ENCODE results near the gene ITPKB.
A peak's percentile ranks its signal among the peaks of the same experiment; 100 is the strongest.

The ITPKB gene

GRCh38 chr1:226739696-226740065 is 599 bp upstream of the ITPKB start:
- H3K36me3 ChIP-seq (replicated peaks; ENCODE audit: insufficient read depth, low read length) = 0 out of 2 replicates have a peak, but pooled peaks cover 4% of the 10 kb centered on the region

GRCh38 chr1:226738421-226738994 is 574 bp downstream of the ITPKB start:
- DNase-seq = peak; percentile 63
- Histone ChIP-seq H3K4me1 (ENCODE audit: low read length) (peaks cover 49% of the 10 kb centered on the region), H3K4me3 (ENCODE audit: low read length) (peak overlapping the region; percentile 95), H3K9ac (ENCODE audit: low read length) (peak overlapping the region; percentile 88), H3K36me3 (replicated peaks; ENCODE audit: insufficient read depth, low read length) (0 out of 2 replicates have a peak, but pooled peaks cover 4% of the 10 kb centered on the region), H3K27ac (ENCODE audit: low read length) (peak overlapping the region; percentile 82), H3K79me2 (ENCODE audit: low read length) (peaks cover 54% of the 10 kb centered on the region), H3K9me3 (replicated peaks; ENCODE audit: insufficient read depth, low read length) (no peaks in the 10 kb centered on the region), H2AFZ (ENCODE audit: low read length) (peak overlapping the region; percentile 55), H4K20me1 (ENCODE audit: insufficient read depth, low read length) (peaks cover 14% of the 10 kb centered on the region; the same call in 1 of the 2 replicates), H3K4me2 (ENCODE audit: low read depth, low read length) (peak overlapping the region; percentile 71), H3K9me2 (replicated peaks; ENCODE audit: insufficient read depth, low read length) (0 out of 2 replicates have a peak, but pooled peaks cover under 1% of the 10 kb centered on the region), H3F3A (ENCODE audit: insufficient read depth, low read length) (peaks cover 24% of the 10 kb centered on the region), H3K27me3 (replicated peaks; ENCODE audit: insufficient read depth, low read length) (no peaks in the 10 kb centered on the region)
- TF ChIP-seq CTCF (IDR thresholded peaks at IDR 0.05; ENCODE audit: low read length) (peak; percentile 8; the same call in 1 of the 2 replicates), EZH2phosphoT487 (IDR thresholded peaks at IDR 0.05; ENCODE audit: low read length) (no peak)

More at GRCh38 chr1:226739696-226740065, 599 bp upstream of the ITPKB start:
- H3K9me3 ChIP-seq (replicated peaks; ENCODE audit: insufficient read depth, low read length) = no peaks in the 10 kb centered on the region
- H3K4me1 ChIP-seq (ENCODE audit: low read length) = peaks cover 37% of the 10 kb centered on the region
- peak overlapping the region; percentile 44 for H2AFZ ChIP-seq (ENCODE audit: low read length)
- peak overlapping the region; percentile 71 for H3K4me2 ChIP-seq (ENCODE audit: low read depth, low read length)
- peak; percentile 70 for DNase-seq
- H3K9ac ChIP-seq (ENCODE audit: low read length) = peak overlapping the region; percentile 88; the same call in 1 of the 2 replicates
- H3K9me2 ChIP-seq (replicated peaks; ENCODE audit: insufficient read depth, low read length) = 0 out of 2 replicates have a peak, but pooled peaks cover 3% of the 10 kb centered on the region
- H4K20me1 ChIP-seq (ENCODE audit: insufficient read depth, low read length) = peaks cover 6% of the 10 kb centered on the region; the same call in 1 of the 2 replicates
- H3K27ac ChIP-seq (ENCODE audit: low read length) = peak overlapping the region; percentile 82
- H3K27me3 ChIP-seq (replicated peaks; ENCODE audit: insufficient read depth, low read length) = no peaks in the 10 kb centered on the region
- H3K79me2 ChIP-seq (ENCODE audit: low read length) = peaks cover 42% of the 10 kb centered on the region
- no peak for TF ChIP-seq EZH2 (optimal IDR thresholded peaks at IDR 0.05; ENCODE audit: low read depth, low read length)
- no peak for TF ChIP-seq CTCF (IDR thresholded peaks at IDR 0.05; ENCODE audit: low read length)
- TF ChIP-seq EZH2phosphoT487 (IDR thresholded peaks at IDR 0.05; ENCODE audit: low read length) = no peak
- H3K4me3 ChIP-seq (ENCODE audit: low read length) = peak overlapping the region; percentile 95
- H3F3A ChIP-seq (ENCODE audit: insufficient read depth, low read length) = peaks cover 24% of the 10 kb centered on the region

GRCh38 chr1:226737819-226738420 is 1.2 kb downstream of the ITPKB start:
- Histone ChIP-seq H3K36me3 (replicated peaks; ENCODE audit: insufficient read depth, low read length) (0 out of 2 replicates have a peak, but pooled peaks cover 4% of the 10 kb centered on the region), H2AFZ (ENCODE audit: low read length) (peak overlapping the region; percentile 55)

More at GRCh38 chr1:226737819-226738420, 1.2 kb downstream of the ITPKB start:
- TF ChIP-seq EZH2 (optimal IDR thresholded peaks at IDR 0.05; ENCODE audit: low read depth, low read length) (no peak), EZH2phosphoT487 (IDR thresholded peaks at IDR 0.05; ENCODE audit: low read length) (no peak)
- DNase-seq = peak; percentile 58
- Histone ChIP-seq H3F3A (ENCODE audit: insufficient read depth, low read length) (peaks cover 24% of the 10 kb centered on the region), H3K4me3 (ENCODE audit: low read length) (peak overlapping the region; percentile 95), H3K27ac (ENCODE audit: low read length) (peak overlapping the region; percentile 82; the same call in 1 of the 2 replicates), H3K79me2 (ENCODE audit: low read length) (peaks cover 60% of the 10 kb centered on the region), H4K20me1 (ENCODE audit: insufficient read depth, low read length) (peaks cover 15% of the 10 kb centered on the region; the same call in 1 of the 2 replicates), H3K9ac (ENCODE audit: low read length) (peak overlapping the region; percentile 88), H3K9me3 (replicated peaks; ENCODE audit: insufficient read depth, low read length) (no peaks in the 10 kb centered on the region), H3K9me2 (replicated peaks; ENCODE audit: insufficient read depth, low read length) (no peaks in the 10 kb centered on the region), H3K4me2 (ENCODE audit: low read depth, low read length) (peak overlapping the region; percentile 71), H3K27me3 (replicated peaks; ENCODE audit: insufficient read depth, low read length) (no peaks in the 10 kb centered on the region), H3K4me1 (ENCODE audit: low read length) (peaks cover 52% of the 10 kb centered on the region)

Measured in MM.1S (cell line).